GM23338 (cell line): ENCODE data around the gene CLSTN2. TPM values are rescaled to one million over a fixed set of nuclear protein-coding genes. Genes with fewer than 3 reads are reported as not detected.

Source experiments
- CREB1 ChIP-seq: fragments of 250-450 bp; sonication (Bioruptor Pico); IDR thresholded peaks from 2 replicates; pipeline ENCODE4 v1.5.0; 2020; ENCODE audit warnings: low read depth, mild to moderate bottlenecking, moderate library complexity
- ETS1 ChIP-seq: IDR thresholded peaks from 2 replicates; pipeline ENCODE4 v1.6.1; 2016; ENCODE audit warnings: antibody characterized with exemption
- REST ChIP-seq: IDR thresholded peaks from one replicate; pipeline ENCODE4 v1.6.1; 2018; ENCODE audit warnings: antibody characterized with exemption; ENCODE audit not compliant: unreplicated experiment
- STAT1 ChIP-seq: IDR thresholded peaks from one replicate; pipeline ENCODE4 v1.6.1; 2016; ENCODE audit warnings: antibody characterized with exemption; ENCODE audit not compliant: unreplicated experiment
- ZNF462 ChIP-seq: fragments of 250-450 bp; sonication (Bioruptor Pico); IDR thresholded peaks from 2 replicates; pipeline ENCODE4 v1.5.0; 2020; ENCODE audit warnings: mild to moderate bottlenecking, moderate library complexity
- polyA plus RNA-seq: library from polyadenylated mRNA; unstranded; fragments of >200 nt; fragmentation: Nextera tagmentation; extraction: Ambion mirVana; gene quantifications from 2 replicates; pipeline ENCODE4 v1.2.1, GENCODE V29; 2016
- total RNA-seq: library from RNA; depleted of rRNA; stranded (reverse); fragments of >200 nt; shearing (Covaris generic); gene quantifications from 2 replicates; pipeline ENCODE4 v1.2.3, GENCODE V29; 2014

CLSTN2 gene
- total and polyA plus RNA-seq, 2 experiments from 2014 or later: 0.11 to 0.83 TPM

- no peak for TF ChIP-seq ZNF462 (CRISPR knock-in tag)
- no peak for TF ChIP-seq ETS1
- TF ChIP-seq CREB1: no peak
- TF ChIP-seq REST: no peak
- no peak for TF ChIP-seq STAT1
Measured at GRCh38 chr3:140018556-140018955, 83.6 kb downstream of the CLSTN2 start (continued).
